A549 (cell line): ENCODE measurements around the gene DHX34. TPM values are rescaled to one million over a fixed set of nuclear protein-coding genes. Genes with fewer than 3 reads are reported as not detected.
"Not testable (repeated sequence)": the region's sequence is repeated elsewhere in the genome, so short reads cannot be mapped to it uniquely, and the experiment has no call there.

Source experiments
- ATAC-seq, 2 experiments: fragments of 200-7000 bp in 1 of 2; fragments of >200 bp in 1 of 2; cut with Nextera tagmentation in 1 of 2; cut with Tn5 transposase in 1 of 2; 3 replicates each; pipeline versions ENCODE4 v1.8.0 to v1.9.1; 2018 to 2020; ENCODE audit warnings: mild to moderate bottlenecking in 1 of 2, moderate library complexity in 1 of 2
- CTCF ChIA-PET: fragments of 300-600 bp; sonication (Branson Sonifier 250); formaldehyde crosslinking; extraction: SDS; loops from one replicate; lab custom pipeline; 2021; ENCODE audit warnings: antibody characterized with exemption, inconsistent platforms; lab: Yijun Ruan, JAX
- POLR2A ChIA-PET: fragments of 350-600 bp; formaldehyde crosslinking; extraction: SDS; loops from one replicate; lab custom pipeline; 2021; ENCODE audit warnings: antibody characterized with exemption, inconsistent platforms; lab: Yijun Ruan, JAX
- DNase-seq, 2 experiments: peaks; one replicate each; pipeline versions ENCODE4 v3.0.0 to v3.0.0-alpha.2; 2011 to 2016; ENCODE audit warnings: low read depth in 1 of 2, low spot score in 1 of 2
- FAIRE-seq: peaks from 2 replicates; lab custom pipeline; 2011; peaks lifted over from hg19 to GRCh38; lab: Jason Lieb, UNC
- H3K27ac ChIP-seq, 2 experiments: fragments of >200 bp; sonication (Bioruptor Twin); formaldehyde crosslinking; 3 replicates each; pipeline ENCODE4 v1.5.1; 2016 to 2017
- H3K4me1 ChIP-seq: fragments of >200 bp; sonication (Bioruptor Twin); formaldehyde crosslinking; 3 replicates; pipeline ENCODE4 v1.6.1; 2016
- H3K4me2 ChIP-seq: fragments of >200 bp; sonication (Bioruptor Twin); formaldehyde crosslinking; 3 replicates; pipeline ENCODE4 v1.6.1; 2016
- H3K4me3 ChIP-seq: fragments of >200 bp; sonication (Bioruptor Twin); formaldehyde crosslinking; 3 replicates; pipeline ENCODE4 v1.5.1; 2016
- H3K9me3 ChIP-seq: fragments of >200 bp; sonication (Bioruptor Twin); formaldehyde crosslinking; 3 replicates; pipeline ENCODE4 v1.6.1; 2016
- BHLHE40 ChIP-seq: IDR thresholded peaks from 2 replicates; pipeline ENCODE4 v1.6.1; 2012; ENCODE audit warnings: low read depth, low read length, inconsistent platforms
- CBX2 ChIP-seq: fragments of 200-600 bp; sonication (generic); IDR thresholded peaks from 2 replicates; pipeline ENCODE4 v1.6.1; 2016; ENCODE audit warnings: low read depth, mild to moderate bottlenecking, borderline replicate concordance
- CEBPB ChIP-seq, 2 experiments: fragments of >200 bp in 1 of 2; sonication (Bioruptor Twin) in 1 of 2; formaldehyde crosslinking in 1 of 2; IDR thresholded peaks; 2 replicates each; pipeline ENCODE4 v1.6.1; 2012 to 2016
- CHD2 ChIP-seq: fragments of 150-350 bp; IDR thresholded peaks from 2 replicates; pipeline ENCODE4 v1.6.1; 2014; ENCODE audit warnings: low read length; ENCODE audit not compliant: partially characterized antibody
- CTCF ChIP-seq: fragments of >200 bp; sonication (Bioruptor Twin); formaldehyde crosslinking; IDR thresholded peaks from 3 replicates; pipeline ENCODE4 v1.5.1; 2016
- FOSB ChIP-seq: fragments of 250-450 bp; sonication (Bioruptor Pico); IDR thresholded peaks from 2 replicates; pipeline ENCODE4 v1.5.0; 2020; ENCODE audit warnings: mild to moderate bottlenecking, moderate library complexity
- FOXS1 ChIP-seq: fragments of 250-450 bp; sonication (Bioruptor Pico); IDR thresholded peaks from 2 replicates; pipeline ENCODE4 v1.5.0; 2020; ENCODE audit warnings: mild to moderate bottlenecking, moderate library complexity
- HDAC2 ChIP-seq: fragments of 200-600 bp; sonication (generic); IDR thresholded peaks from 2 replicates; pipeline ENCODE4 v1.6.1; 2016
- HOXA7 ChIP-seq: fragments of 250-450 bp; sonication (Bioruptor Pico); IDR thresholded peaks from 2 replicates; pipeline ENCODE4 v1.5.0; 2020; ENCODE audit warnings: mild to moderate bottlenecking, moderate library complexity
- JUN ChIP-seq, 2 experiments: fragments of >200 bp; sonication (Bioruptor Twin); formaldehyde crosslinking; IDR thresholded peaks; 2 replicates in 1 of 2; 3 replicates in 1 of 2; pipeline ENCODE4 v1.6.1; 2016 to 2017
- JUNB ChIP-seq: fragments of >200 bp; sonication (Bioruptor Twin); formaldehyde crosslinking; IDR thresholded peaks from 2 replicates; pipeline ENCODE4 v1.6.1; 2016
- KDM1A ChIP-seq: fragments of 200-600 bp; sonication (generic); IDR thresholded peaks from 2 replicates; pipeline ENCODE4 v1.6.1; 2016; ENCODE audit warnings: low read depth, mild to moderate bottlenecking
- MAX ChIP-seq: IDR thresholded peaks from 2 replicates; pipeline ENCODE4 v1.6.1; 2012
- MAZ ChIP-seq: fragments of 150-350 bp; IDR thresholded peaks from 2 replicates; pipeline ENCODE4 v1.6.1; 2014; ENCODE audit warnings: antibody characterized with exemption, low read depth, low read length, borderline replicate concordance
- MYC ChIP-seq: IDR thresholded peaks from 2 replicates; pipeline ENCODE4 v1.6.1; 2012; ENCODE audit warnings: mild to moderate bottlenecking, inconsistent platforms, low read length, improper control_type of control experiment, borderline replicate concordance
- NPAS2 ChIP-seq: fragments of 250-450 bp; sonication (Bioruptor Pico); IDR thresholded peaks from 2 replicates; pipeline ENCODE4 v1.8.0; 2022; ENCODE audit warnings: mild to moderate bottlenecking, moderate library complexity, borderline replicate concordance
- POLR2A ChIP-seq: IDR thresholded peaks from 2 replicates; pipeline ENCODE4 v1.6.1; 2012; ENCODE audit warnings: mild to moderate bottlenecking, low read length
- RAD21 ChIP-seq, 2 experiments: fragments of >200 bp in 1 of 2; sonication (Bioruptor Twin) in 1 of 2; formaldehyde crosslinking in 1 of 2; IDR thresholded peaks in 1 of 2; conservative IDR thresholded peaks in 1 of 2; 2 replicates in 1 of 2; 3 replicates in 1 of 2; pipeline ENCODE4 v1.6.1; 2012 to 2018; ENCODE audit warnings: inconsistent platforms in 1 of 2
- RARB ChIP-seq: fragments of 250-450 bp; sonication (Bioruptor Pico); IDR thresholded peaks from 2 replicates; pipeline ENCODE4 v1.8.0; 2021; ENCODE audit warnings: mild to moderate bottlenecking, moderate library complexity
- TFCP2L1 ChIP-seq: fragments of 250-450 bp; sonication (Bioruptor Pico); IDR thresholded peaks from 2 replicates; pipeline ENCODE4 v1.5.0; 2021; ENCODE audit warnings: mild to moderate bottlenecking
- TP53 ChIP-seq: fragments of 250-450 bp; sonication (Bioruptor Pico); IDR thresholded peaks from 2 replicates; pipeline ENCODE4 v1.5.0; 2021; ENCODE audit warnings: mild to moderate bottlenecking, moderate library complexity
- USF2 ChIP-seq: fragments of 450-650 bp; IDR thresholded peaks from 2 replicates; pipeline ENCODE4 v1.6.1; 2014; ENCODE audit warnings: antibody characterized with exemption
- ZC3H11A ChIP-seq: fragments of 450-650 bp; IDR thresholded peaks from 2 replicates; pipeline ENCODE4 v1.6.1; 2014; ENCODE audit warnings: antibody characterized with exemption, mild to moderate bottlenecking
- ZFP36 ChIP-seq: fragments of 450-650 bp; IDR thresholded peaks from 2 replicates; pipeline ENCODE4 v1.6.1; 2014; ENCODE audit warnings: borderline replicate concordance; ENCODE audit not compliant: partially characterized antibody
- ZNF302 ChIP-seq: fragments of 250-450 bp; sonication (Bioruptor Pico); IDR thresholded peaks from 2 replicates; pipeline ENCODE4 v1.9.0; 2021; ENCODE audit warnings: inconsistent platforms, mild to moderate bottlenecking, moderate library complexity
- ZSCAN20 ChIP-seq: fragments of 250-450 bp; sonication (Bioruptor Pico); IDR thresholded peaks from 2 replicates; pipeline ENCODE4 v1.8.0; 2022; ENCODE audit warnings: mild to moderate bottlenecking, moderate library complexity
- WGBS: methylation state at CpG from one replicate; pipeline ENCODE4 v1.1.6; 2017; ENCODE audit errors: missing lambda C conversion rate; 5-methylcytosine and 5-hydroxymethylcytosine counted together
- polyA plus RNA-seq, 4 experiments: library from polyadenylated mRNA; depleted of rRNA in 3 of 4; stranded (reverse); fragments of >200 nt; fragmentation: RNase III in 1 of 4; extraction: RNeasy Plus Mini Kit Qiagen cat#74134 plus additional on column Dnase treatment in 1 of 4; gene quantifications; 2 replicates in 3 of 4; 3 replicates in 1 of 4; pipeline ENCODE4 v1.2.3, GENCODE V29; 2011 to 2017
- TF ChIP-seq, protein P1 (sequence below): fragments of >200 bp; sonication (Bioruptor Twin); formaldehyde crosslinking; IDR thresholded peaks from 2 replicates; pipeline ENCODE4 v1.6.1; 2016
- TF ChIP-seq, protein P2 (sequence below): fragments of 250-450 bp; sonication (Bioruptor Pico); IDR thresholded peaks from 2 replicates; pipeline ENCODE4 v1.5.0; 2021; ENCODE audit warnings: mild to moderate bottlenecking, moderate library complexity, borderline replicate concordance
- TF ChIP-seq, protein P3 (sequence below): fragments of 150-350 bp; IDR thresholded peaks from 2 replicates; pipeline ENCODE4 v1.6.1; 2014; ENCODE audit warnings: low read depth, mild to moderate bottlenecking, low read length

Gene DHX34
- polyA plus RNA-seq, 2 of the 4 experiments (the other 2 are of a cell fraction) = 12.4 to 24.5 TPM

- WGBS = 83% methylated on average over 8 of the region's 8 CpGs
- Histone ChIP-seq H3K27ac (no peak overlapping the region), H3K4me2 (no peak overlapping the region)
- no peak for FAIRE-seq
- CTCF ChIA-PET = interaction anchor here (0.6 to 2.9 kb wide), 8 partner anchors 8 to 433 kb away, joined by 3 to 19 read pairs (median 6); no protein-coding TSS in a partner anchor
- no peak for DNase-seq
- TF ChIP-seq CTCF = no peak
- TF ChIP-seq BHLHE40 = no peak
- no peak for TF ChIP-seq ZSCAN20 (CRISPR knock-in tag)
- no peak for TF ChIP-seq HOXA7
- no peak for TF ChIP-seq MAX
- no peak for TF ChIP-seq MAZ
- no peak for TF ChIP-seq RAD21 (conservative IDR thresholded peaks at IDR 0.05 in 1 of 2, IDR thresholded peaks at IDR 0.05 in 1 of 2)
- TF ChIP-seq MYC = no peak
- TF ChIP-seq, protein P1, sequence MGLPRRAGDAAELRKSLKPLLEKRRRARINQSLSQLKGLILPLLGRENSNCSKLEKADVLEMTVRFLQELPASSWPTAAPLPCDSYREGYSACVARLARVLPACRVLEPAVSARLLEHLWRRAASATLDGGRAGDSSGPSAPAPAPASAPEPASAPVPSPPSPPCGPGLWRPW = no peak
- no peak for TF ChIP-seq ZNF302 (CRISPR knock-in tag)
- no peak for TF ChIP-seq CBX2
- TF ChIP-seq JUN (IDR thresholded peaks at IDR 0.05) = no peak
- TF ChIP-seq, protein P2, sequence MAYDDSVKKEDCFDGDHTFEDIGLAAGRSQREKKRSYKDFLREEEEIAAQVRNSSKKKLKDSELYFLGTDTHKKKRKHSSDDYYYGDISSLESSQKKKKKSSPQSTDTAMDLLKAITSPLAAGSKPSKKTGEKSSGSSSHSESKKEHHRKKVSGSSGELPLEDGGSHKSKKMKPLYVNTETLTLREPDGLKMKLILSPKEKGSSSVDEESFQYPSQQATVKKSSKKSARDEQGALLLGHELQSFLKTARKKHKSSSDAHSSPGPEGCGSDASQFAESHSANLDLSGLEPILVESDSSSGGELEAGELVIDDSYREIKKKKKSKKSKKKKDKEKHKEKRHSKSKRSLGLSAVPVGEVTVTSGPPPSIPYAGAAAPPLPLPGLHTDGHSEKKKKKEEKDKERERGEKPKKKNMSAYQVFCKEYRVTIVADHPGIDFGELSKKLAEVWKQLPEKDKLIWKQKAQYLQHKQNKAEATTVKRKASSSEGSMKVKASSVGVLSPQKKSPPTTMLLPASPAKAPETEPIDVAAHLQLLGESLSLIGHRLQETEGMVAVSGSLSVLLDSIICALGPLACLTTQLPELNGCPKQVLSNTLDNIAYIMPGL (CRISPR knock-in tag) = no peak
- TF ChIP-seq POLR2A = no peak
- TF ChIP-seq RARB (CRISPR knock-in tag) = no peak
- TF ChIP-seq KDM1A = no peak
- TF ChIP-seq ZFP36 = no peak
- no peak for TF ChIP-seq USF2
- TF ChIP-seq, all 56 proteins: peak for 0
- Histone ChIP-seq H3K4me3 (no peak overlapping the region), H3K4me1 (no peaks in the 10 kb centered on the region), H3K9me3 (no peaks in the 10 kb centered on the region)
- no peak for ATAC-seq
- POLR2A ChIA-PET = interaction anchor here (0.5 kb wide), 1 partner anchor 658 kb away, joined by 4 read pairs; no protein-coding TSS in a partner anchor
These were observed 62.0 kb downstream of the DHX34 start for GRCh38 chr19:47411101-47411500.

DNA sequence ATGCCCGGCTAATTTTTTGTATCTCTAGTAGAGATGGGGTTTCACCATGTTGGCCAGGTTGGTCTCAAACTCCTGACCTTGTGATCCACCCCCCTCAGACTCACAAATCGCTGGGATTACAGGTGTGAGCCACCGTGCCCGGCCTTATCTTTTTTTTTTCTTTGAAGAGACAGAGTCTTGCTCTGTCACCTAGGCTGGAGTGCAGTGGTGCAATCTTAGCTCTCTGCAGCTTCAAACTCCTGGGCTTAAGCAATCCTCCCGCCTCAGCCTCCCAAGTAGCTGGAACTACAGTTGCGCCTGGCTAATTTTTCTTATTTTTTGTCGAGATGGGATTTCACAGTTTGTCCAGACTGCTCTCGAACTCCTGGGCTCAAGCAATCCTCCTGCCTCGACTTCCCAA, 62.6 kb downstream of the DHX34 start:
- ChIA-PET POLR2A (interaction anchor here (0.7 kb wide), 1 partner anchor 52 kb away, joined by 3 read pairs; no protein-coding TSS in a partner anchor), CTCF (interaction anchor here (0.6 to 2.9 kb wide), 5 partner anchors 9 to 432 kb away, joined by 3 to 19 read pairs (median 6); no protein-coding TSS in a partner anchor)
- not testable (repeated sequence) for H3K4me2 ChIP-seq, H3K9me3 ChIP-seq, DNase-seq, H3K4me3 ChIP-seq, H3K27ac ChIP-seq, ATAC-seq, H3K4me1 ChIP-seq, FAIRE-seq
- 78% methylated on average over 9 of the region's 9 CpGs for WGBS

DNA sequence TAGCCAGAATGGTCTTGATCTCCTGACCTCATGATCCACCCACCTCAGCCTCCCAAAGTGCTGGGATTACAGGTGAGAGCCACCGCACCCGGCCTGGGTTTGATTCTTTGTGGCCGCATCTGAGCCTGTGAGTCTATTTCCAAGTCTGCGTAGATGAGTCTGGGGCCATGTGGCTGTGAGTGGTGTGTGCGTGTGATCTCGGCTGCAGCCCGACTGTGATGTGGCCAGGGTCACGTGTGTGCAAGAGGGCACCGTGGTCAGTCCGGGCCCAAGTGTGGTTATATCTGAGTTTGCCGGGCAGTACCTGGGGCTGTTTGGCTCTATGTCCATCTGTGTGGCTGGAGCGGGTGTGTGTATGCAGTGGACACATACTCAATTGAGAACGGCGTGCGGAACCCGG, 64.8 kb downstream of the DHX34 start:
- no peak overlapping the region for H3K27ac ChIP-seq
- H3K4me2 ChIP-seq = no peak overlapping the region
- peaks cover 16% of the 10 kb centered on the region for H3K4me1 ChIP-seq
- ChIA-PET CTCF (interaction anchor here (0.8 to 4.7 kb wide), 15 partner anchors 11 to 299 kb away, joined by 3 to 54 read pairs (median 5); partner anchors contain the start of genes DHX34 and EHD2), POLR2A (no interaction called here)
- no peaks in the 10 kb centered on the region for H3K9me3 ChIP-seq
- FAIRE-seq = no peak
- DNase-seq = no peak
- ATAC-seq = no peak
- H3K4me3 ChIP-seq = no peak overlapping the region
- 90% methylated on average over 16 of the region's 16 CpGs for WGBS
- no peak for TF ChIP-seq HDAC2
- no peak for TF ChIP-seq CEBPB (IDR thresholded peaks at IDR 0.05)
- no peak for TF ChIP-seq HOXA7
- TF ChIP-seq CHD2 = no peak
- TF ChIP-seq, protein P1 = no peak
- TF ChIP-seq RARB (CRISPR knock-in tag) = no peak
- no peak for TF ChIP-seq NPAS2 (CRISPR knock-in tag)
- no peak for TF ChIP-seq ZC3H11A
- no peak for TF ChIP-seq TP53
- TF ChIP-seq JUNB = no peak
- no peak for TF ChIP-seq TFCP2L1
- no peak for TF ChIP-seq ZFP36
- no peak for TF ChIP-seq FOXS1 (CRISPR knock-in tag)
- no peak for TF ChIP-seq MYC
- TF ChIP-seq FOSB (CRISPR knock-in tag) = no peak
- TF ChIP-seq, protein P3, sequence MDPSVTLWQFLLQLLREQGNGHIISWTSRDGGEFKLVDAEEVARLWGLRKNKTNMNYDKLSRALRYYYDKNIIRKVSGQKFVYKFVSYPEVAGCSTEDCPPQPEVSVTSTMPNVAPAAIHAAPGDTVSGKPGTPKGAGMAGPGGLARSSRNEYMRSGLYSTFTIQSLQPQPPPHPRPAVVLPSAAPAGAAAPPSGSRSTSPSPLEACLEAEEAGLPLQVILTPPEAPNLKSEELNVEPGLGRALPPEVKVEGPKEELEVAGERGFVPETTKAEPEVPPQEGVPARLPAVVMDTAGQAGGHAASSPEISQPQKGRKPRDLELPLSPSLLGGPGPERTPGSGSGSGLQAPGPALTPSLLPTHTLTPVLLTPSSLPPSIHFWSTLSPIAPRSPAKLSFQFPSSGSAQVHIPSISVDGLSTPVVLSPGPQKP = no peak
